A172 (cell line): ENCODE results near the gene PLEKHF1. TPM values are rescaled to one million over a fixed set of nuclear protein-coding genes. Genes with fewer than 3 reads are reported as not detected.

Source experiments
- DNase-seq: peaks from one replicate; pipeline ENCODE4 v3.0.0-alpha.2; 2015; ENCODE audit warnings: low spot score
- total RNA-seq: library from RNA; depleted of rRNA; stranded (reverse); fragments of >200 nt; shearing (Covaris generic); gene quantifications from 2 replicates; pipeline ENCODE4 v1.2.3, GENCODE V29; 2014

Gene PLEKHF1
- total RNA-seq, 1 experiment from 2014 or later = 9.2 TPM

DNA sequence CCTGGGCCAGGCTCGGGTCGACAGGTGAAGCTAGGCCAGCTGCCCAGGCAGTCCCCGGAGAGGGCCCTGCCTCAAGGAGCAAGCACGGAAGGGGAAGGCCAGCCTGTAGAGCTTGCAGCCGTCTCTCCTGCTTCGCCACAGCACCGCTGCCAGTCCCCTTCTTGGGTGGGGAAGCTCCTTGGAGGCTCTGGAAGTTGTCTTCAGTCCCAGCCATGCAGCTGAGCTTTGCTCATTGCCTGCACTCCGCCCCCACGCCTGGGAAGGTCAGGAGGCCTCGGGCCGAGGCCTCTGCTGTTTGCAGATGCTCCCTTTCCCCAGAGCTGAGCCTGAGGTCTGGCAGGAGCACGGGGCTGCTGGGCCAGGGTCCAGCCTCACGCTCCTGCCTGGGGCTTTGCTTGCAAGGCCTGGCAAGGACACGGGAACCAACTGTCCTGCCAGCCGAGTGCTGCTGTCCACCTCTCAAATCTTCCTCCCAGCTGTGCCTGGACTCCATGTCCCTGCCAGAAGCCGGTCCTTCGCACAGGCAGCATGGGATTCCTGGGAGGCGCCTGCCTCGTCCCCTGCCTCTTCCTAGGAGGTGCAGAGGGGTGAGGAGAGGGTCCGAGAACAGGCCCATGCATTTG lies 13.3 kb downstream of the PLEKHF1 start:
- no peak for DNase-seq

DNA sequence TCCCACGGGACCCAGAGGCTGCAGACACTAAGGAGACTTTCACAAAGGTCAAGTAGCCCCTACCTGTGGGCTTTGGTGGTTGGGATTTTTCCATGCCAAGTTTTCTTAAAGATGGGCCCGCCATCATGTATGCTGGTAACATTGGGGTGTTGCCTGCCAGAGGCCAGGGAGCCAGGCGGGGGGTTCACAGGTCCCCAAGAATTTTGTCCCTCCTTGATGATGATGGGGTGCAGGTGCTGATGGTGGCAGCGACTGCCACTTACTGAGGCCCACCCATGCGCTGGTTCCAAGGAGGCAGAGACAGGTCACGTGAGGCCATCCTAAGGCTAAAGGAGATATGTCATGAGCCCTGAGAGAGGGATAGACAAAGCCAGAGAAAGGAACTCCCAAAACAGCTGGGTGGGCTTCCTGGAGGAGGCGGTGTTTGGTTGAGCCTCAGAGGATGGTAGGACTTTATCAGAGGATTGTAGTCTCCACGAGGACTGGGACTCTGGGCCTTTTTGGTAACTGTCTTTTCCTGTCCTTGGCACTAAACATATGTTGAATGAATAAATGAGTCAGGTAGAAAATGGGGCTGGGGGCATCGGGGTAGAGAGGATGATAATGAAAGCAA lies 14.4 kb downstream of the PLEKHF1 start:
- no peak for DNase-seq

DNA sequence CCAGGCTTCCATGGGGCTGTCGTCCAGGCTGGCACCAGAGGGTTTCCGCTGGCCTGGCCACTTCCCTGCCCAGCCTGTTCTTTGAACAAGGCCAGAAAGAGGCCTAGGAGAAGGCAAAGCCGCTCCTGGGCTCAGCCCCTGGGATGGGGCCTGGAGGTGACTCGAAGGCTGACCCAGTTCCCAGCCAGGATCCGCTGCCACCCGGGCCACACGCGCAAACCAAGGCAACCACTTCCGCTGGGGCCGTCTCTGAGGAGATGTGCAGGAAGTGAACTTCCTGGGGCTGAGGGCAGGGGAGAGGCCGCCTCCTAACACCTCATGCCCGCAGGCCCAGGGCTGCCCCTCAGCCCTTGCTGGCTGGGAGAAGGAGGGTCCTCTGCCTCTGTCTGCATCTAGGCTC lies 15.2 kb downstream of the PLEKHF1 start:
- no peak for DNase-seq

DNA sequence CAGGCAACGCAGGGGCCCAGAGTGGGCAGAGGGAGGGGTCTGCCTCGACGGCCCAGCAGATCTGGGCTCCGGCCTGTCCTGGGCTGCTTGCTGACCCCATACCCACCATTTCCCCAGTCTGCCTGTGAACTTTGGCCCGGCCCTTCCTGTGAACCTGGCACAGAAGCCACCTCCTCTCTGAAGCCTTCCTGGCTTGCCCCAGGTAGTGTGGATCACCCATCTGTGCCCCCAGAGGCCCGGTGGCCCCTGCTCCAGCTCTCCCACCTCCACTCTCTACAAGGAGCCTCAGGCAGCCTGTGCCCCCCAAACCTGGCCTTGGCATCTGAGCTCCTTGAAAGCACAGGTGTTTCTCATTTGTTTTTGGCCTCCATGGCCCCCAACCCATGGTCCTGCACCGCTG lies 15.7 kb downstream of the PLEKHF1 start:
- DNase-seq = no peak

DNA sequence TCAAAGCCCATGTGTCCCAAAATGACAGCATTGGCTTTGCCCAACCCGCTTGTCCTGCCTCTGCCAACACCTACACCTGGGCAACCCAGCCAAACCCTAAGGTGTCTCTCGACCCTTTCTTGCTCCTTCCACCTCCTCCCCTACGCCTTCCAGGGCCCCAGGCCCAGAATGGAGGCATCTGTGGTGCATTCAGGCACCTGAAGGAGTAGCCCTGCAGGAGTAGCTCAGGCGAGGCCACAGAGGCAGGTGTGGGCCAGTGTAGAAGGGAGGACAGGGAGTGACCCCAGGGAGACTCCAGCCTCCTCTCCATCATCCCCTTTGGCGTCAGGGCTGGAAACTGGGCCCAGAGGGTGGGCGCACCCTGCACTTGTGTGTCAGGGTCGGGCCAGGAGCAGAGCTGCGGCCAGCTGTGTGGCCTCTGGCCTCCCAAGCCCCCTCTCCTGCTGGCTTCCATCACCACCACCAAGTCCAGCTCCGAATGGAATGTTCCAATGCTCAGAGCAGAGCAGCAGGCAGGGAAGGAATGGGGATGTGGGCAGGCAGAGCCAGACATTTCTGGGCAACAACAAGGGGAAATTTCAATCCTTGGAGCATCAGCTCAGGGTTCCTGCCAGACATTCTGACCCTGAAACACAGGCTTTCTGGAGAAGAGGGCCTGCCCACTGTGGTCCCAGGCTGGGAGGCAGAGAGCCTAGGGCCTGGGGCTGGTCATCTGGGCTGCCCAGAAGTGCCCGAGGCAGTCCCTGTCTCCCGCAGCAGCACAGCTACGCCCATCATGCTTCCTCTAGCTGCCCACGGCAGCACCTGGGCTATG lies 16.4 kb downstream of the PLEKHF1 start:
- DNase-seq = no peak

DNA sequence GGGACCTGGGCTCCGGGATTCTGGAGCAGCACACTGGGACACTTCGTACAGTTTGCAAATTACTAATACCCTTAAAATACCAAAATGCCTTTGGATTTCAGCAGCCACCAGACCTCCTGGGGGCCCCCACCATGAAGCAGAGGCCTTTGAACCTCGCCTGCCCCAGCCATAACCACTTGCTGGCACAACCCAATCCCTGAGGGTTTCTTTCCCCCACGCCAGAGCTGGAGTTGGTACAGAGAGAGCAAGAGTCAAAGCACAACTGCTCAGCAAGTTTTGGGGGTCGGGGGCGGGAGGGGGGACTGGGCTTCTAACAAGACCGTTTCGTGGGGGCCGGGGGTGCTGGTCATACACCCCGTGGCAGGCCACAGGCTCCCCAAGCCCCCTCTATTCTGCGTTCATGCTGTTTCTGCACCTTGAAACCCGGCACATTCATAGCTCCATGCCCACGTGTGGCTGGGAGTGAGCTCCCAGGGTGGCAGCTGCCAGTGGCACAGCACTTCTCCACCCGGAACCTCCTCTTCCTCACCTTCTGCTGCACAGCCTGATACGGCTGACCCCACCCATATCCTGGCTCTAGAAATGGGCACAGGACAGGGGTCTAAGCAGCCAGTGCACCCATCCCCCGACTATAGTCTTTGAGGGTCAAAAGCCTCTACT lies 17.1 kb downstream of the PLEKHF1 start:
- no peak for DNase-seq

DNA sequence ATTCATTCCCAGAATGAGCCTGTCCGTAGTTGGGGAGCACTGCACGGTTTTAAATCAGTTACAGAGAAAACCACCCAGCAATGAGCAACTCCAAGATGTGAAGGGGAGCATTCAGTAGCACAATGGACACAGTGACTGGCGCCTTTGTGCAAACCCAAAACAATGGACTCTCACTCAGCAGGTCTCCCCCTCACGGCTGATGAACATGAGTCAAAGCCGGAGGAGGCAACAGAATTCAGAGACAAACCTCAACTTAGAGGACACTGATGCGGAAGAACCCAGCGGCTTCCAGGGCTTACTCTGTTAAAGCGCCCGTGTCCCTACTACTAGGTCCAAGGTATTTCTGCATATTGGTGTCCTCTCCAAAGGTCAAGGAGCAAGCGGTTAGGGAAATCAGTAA lies 17.7 kb downstream of the PLEKHF1 start:
- no peak for DNase-seq

DNA sequence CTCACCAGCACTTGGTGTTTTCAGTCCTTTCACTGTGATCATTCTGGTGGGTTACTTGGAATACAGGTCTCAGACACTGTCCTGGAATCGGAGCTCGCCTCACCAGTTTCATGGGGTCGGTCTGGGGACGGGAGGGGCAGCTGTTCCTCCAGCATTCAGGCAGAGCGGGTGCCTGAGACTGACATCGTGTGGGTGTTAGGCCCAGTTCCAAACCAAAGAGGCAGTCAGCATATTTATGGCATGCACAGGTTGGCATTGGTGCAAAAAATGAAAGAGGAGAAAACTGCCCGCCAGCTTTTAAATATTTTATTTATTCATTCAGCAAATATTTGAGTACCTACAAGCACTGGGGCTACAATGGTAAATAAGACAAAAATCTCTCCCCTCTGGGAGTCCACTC lies 20.1 kb downstream of the PLEKHF1 start:
- no peak for DNase-seq

DNA sequence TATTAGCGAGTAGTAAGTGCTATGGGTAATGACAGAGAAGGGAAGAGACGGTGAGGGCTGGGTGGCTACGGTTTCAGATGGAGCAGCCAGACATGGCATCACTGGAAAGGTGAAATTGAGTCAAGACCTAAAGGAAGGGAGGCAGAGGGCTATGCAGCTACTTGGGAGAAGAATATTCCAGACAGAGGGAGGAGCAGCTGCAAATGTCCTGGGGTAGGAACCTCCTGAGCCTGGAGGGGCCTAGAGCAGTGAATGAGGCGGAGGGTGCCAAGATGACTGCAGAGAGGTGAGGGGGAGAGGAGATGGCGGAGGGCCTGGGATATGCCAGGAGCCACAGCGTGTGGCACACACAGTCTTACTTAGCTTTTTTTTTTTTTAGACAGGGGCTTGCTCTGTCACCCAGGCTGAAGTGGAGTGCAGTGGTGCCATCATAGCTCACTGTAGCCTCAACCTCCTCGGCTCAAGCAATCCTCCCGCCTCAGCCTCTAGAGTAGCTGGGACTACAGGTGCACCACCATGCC lies 21.1 kb downstream of the PLEKHF1 start:
- no peak for DNase-seq

DNA sequence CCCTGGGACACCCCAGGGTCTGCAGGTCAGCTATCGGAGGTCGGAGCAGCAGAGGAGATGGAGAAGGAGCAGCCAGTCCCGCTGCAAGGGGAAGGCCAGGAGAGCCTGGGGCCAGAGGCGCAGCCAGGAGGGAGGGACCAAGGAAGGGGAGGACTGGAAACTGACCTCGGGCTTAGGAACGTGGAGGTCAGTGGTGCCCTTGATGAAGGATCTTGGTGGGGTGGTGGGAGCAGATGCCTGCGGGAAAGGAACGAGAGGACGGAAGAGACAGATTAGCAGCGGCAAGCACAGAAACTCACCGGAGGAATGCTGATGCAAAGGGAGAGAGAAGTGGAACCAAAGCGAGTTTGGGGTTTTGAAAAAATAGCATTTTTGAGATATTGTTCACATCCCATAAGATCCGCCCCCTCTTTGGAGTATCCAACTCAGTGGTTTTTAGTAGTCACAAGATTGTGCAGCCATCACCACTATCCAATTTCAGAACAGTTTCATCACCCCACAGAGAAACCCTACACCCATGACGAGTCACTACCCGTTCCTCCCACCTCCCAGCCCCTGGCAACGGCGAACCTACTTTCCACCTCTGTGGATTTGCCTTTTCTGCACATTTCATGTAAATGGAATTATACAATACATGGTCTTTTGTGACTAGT lies 22.1 kb downstream of the PLEKHF1 start:
- DNase-seq = peak; percentile 83

DNA sequence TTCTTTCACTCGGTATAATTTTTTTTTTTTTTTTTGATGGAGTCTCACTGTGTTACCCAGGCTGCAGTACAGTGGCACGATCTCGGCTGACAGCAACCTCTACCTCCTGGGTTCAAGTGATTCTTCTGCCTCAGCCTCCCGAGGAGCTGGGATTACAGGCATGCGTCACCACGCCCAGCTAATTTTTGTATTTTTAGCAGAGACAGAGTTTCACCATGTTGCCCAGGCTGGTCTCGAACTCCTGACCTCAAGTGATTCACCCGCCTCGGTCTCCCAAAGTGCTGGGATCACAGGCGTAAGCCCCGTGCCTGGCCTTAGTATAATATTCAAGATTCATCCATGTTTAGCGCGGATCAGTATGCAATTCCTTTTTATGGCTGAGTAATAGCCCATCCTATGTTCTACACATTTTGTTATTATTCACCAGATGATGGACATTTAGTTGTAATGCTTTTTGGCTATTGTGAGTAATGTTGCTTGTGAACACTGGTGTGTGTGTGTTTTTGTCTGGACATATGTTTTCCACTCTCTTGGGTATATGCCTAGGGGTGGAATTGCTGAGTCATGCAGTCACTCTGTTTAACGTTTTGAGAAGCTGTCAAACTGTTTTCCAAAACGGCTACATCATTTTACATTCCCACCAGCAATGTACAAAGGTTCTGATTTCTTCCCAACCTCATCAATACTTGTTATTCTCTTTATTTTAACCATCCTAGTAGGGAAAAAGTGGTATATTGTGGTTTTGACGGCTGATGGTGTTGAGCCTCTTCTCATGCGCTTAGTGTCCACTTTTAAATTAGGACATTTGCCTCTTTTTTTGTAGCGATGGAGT lies 22.9 kb downstream of the PLEKHF1 start:
- peak; percentile 31 for DNase-seq

DNA sequence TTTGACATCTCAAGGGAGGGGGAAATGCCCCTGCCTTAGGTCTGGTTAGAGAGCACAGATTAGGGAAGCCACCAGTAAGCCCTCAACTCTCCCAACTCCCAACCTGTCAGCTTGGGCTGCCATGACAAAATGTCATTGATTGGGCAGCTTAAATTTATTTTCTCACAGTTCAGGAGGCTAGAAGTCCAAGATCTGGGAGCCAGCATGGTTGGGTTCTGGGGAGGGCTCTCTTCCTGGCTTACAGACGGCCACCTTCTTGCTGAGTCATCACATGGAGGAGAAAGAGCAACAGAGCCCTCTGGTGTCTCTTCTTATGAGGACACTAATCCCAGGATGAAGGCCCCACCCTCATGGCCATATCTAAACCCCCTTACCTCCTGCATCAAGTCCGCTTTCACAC lies 25.6 kb downstream of the PLEKHF1 start:
- DNase-seq = peak; percentile 52

DNA sequence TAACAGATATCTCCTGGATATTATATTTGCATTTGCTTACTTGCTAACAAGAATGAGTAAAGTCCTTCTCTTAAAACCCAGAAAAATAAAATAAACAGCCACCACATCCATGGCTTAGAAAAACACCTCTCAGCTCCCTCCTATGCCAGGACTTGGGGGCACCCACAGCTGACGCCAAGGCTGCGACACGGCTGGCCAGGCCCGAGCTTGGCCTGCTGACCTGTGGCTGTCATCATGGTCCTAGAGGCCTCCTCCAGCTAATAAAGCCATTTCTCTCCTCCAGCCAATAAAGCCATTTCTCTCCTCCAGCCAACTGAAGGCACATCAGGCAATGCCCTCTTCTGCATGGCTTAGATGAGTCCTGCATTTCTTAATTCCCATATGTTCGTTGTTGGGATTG lies 28.9 kb downstream of the PLEKHF1 start:
- no peak for DNase-seq

DNA sequence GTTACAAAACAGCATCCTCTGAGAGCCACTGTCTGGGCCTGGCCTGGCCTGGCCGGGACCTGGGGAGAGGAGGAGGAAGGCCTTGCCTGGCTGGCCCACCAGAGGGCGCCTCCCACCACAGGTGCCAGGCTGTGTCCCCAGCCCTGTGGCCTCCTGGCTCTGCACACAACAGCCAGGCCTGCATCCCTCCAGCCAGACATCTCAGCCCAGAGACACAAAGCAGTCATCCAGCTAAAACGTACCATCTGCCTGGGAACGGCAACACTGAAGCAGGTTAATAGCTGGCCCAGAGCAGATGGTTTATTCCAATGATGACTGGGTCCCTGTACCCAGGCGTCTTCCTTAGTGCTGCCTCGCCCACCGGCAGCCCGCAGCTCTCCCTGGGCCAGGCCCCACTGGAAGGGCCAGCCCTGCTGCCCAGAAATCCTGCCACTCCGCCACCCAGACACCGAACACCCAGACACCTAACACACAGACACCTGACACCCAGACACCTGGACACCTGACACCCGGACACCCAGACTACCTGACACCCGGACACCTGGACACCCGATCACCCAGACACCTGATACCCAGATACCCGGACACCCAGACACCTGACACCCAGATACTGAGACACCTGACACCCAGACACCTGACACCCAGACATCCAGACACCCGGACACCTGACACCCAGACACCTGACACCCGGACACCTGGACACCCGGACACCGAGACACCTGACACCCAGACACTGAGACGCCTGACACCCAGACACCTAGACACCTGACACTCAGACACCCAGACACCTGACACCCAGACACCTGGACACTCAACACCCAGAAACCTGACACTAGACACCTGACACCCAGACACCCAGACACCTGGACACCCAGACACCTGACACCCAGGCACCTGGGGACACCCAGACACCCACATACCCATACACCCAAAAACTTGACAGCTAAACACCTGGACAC lies 29.7 kb downstream of the PLEKHF1 start:
- DNase-seq = peak; percentile 49

DNA sequence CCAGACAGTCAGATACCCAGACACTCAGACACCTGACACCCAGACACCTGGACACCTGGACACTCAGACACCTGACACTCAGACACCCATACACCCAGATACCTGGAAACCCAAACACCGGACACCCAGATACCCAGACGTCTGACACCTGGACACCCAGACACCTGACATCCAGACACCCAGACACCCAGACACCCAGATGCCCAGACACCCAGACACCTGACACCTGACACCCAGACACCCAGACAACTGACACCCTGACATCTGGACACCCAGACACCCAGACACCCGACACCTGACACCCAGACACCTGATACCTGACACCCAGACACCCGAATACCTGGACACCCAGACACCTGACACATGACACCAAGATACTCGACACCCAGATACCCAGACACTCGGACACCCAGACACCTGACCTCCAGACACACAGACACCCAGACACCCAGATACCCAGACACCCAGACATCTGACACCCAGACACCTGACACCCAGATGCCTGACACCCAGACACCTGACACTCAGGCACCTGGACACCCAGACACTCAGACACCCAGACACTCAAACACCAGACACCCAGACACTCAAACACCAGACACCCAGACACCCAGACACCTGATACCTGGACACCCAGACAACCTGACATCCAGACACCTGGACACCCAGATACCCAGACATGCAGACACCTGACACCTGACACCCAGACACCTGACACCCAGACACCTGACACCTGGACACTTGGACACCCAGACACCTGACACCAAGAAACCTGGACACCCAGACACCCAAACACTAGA lies 30.7 kb downstream of the PLEKHF1 start:
- no peak for DNase-seq

DNA sequence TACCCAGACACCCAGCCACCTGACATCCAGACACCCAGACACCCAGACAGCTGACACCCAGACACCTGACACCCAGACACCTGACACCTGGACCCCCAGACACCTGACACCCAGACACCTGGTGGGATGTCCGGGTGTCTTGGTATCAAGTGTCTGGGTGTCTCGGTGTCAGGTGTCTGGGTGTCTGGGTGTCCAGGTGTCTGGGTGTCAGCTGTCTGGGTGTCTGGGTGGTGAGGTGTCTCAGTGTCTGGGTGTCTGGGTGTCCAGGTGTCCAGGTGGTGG lies 31.2 kb downstream of the PLEKHF1 start:
- DNase-seq = no peak

DNA sequence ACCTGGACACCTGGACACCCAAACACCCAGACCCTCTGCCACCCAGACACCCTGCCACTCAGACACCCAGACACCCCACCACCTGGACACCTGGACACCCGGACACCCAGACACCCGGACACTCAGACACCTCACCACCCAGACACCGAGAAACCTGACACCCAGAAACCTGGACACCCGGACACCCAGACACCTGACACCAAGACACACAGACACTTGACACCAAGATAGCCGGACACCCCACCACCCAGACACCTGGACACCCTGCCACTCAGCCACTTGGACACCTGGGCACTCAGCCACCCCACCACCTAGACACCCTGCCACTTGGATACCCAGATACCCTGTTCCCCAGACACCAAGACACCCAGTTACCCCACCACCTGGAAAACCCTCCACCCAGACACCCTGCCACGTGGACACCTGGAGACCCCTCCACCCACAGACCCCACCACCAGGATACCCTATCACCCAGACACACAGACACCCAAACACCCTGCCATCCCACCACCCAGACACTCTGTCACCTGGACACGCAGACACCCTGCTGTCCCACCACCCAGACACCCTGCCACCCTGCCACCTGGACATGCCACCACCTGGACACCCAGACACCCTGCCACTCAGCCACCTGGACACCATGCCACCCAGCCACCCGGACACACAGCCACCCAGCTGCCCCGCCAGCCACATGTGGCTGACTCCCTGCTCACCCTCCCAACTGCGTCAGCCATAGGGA lies 32.4 kb downstream of the PLEKHF1 start:
- DNase-seq = no peak

DNA sequence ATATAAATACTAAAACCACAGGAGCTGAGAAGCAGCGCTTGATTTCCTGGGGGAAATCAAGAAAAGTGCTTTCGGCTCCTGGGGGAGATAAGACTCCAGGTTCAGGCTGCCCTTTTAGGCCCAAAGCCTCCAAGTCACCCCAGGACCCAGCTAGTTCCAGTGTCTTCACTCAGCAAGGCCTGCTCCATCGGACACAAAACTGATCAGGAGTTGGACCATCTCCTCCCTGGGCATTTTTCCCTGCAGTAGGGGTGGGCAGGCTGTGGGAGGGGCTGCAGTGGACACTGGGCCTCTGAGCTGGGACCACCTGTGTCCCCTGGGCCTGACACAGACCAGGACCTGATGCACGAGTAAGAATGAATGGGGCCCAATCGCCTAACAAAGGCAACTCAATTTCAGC lies 34.6 kb downstream of the PLEKHF1 start:
- DNase-seq = no peak
